GM12875 (cell line): Measurements from ENCODE around the gene DNAH8.

Experiments used
- H3K4me3 ChIP-seq: one replicate; pipeline ENCODE4 v1.5.1; 2011; ENCODE audit warnings: low read depth, low read length, control low read depth
- TF ChIP-seq, protein P1 (sequence below): IDR thresholded peaks from 2 replicates; pipeline ENCODE4 v1.5.1; 2011; ENCODE audit warnings: low read depth, mild to moderate bottlenecking, control low read depth, inconsistent platforms, low read length, moderate library complexity, borderline replicate concordance; ENCODE audit not compliant: insufficient read depth

Gene DNAH8

DNA sequence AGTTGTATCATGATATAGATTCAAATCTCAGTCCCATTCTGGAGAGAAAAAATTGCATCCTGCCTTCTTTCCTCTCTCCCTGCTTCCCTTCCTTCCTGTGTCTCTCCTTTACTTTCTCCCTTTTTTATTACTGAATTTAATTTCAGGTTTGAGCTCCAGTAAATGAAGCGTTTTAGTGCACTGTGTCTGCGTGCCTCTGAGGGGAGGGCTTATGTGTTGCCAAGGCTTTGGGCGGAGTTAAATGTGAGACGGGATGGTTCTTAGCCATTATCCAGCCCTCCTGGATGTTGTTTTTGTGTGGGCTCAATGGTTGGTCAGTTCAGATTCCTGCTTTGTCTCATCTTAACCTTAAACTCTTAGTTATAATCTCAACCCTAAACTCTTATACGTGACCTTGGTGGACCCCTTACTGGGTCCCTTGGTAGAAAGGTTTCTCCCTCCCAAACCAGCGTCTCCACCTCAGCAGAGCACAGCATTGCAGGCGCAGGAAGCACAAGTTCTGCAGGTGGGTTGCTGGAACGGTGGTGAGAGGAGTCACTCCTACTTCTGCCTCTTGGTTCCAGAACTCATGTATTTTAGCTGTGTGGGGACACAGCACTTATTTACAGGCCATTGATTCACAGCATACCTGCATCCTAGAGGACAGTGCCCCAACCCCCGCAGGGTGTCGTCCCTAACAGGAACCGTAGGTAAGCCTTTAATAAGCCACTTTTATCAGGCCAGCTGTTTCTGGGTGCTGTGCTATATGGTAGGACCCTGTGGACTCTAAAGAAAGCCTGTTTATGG, 68.5 kb downstream of the DNAH8 start:
- TF ChIP-seq, protein P1, sequence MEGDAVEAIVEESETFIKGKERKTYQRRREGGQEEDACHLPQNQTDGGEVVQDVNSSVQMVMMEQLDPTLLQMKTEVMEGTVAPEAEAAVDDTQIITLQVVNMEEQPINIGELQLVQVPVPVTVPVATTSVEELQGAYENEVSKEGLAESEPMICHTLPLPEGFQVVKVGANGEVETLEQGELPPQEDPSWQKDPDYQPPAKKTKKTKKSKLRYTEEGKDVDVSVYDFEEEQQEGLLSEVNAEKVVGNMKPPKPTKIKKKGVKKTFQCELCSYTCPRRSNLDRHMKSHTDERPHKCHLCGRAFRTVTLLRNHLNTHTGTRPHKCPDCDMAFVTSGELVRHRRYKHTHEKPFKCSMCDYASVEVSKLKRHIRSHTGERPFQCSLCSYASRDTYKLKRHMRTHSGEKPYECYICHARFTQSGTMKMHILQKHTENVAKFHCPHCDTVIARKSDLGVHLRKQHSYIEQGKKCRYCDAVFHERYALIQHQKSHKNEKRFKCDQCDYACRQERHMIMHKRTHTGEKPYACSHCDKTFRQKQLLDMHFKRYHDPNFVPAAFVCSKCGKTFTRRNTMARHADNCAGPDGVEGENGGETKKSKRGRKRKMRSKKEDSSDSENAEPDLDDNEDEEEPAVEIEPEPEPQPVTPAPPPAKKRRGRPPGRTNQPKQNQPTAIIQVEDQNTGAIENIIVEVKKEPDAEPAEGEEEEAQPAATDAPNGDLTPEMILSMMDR = no peak

DNA sequence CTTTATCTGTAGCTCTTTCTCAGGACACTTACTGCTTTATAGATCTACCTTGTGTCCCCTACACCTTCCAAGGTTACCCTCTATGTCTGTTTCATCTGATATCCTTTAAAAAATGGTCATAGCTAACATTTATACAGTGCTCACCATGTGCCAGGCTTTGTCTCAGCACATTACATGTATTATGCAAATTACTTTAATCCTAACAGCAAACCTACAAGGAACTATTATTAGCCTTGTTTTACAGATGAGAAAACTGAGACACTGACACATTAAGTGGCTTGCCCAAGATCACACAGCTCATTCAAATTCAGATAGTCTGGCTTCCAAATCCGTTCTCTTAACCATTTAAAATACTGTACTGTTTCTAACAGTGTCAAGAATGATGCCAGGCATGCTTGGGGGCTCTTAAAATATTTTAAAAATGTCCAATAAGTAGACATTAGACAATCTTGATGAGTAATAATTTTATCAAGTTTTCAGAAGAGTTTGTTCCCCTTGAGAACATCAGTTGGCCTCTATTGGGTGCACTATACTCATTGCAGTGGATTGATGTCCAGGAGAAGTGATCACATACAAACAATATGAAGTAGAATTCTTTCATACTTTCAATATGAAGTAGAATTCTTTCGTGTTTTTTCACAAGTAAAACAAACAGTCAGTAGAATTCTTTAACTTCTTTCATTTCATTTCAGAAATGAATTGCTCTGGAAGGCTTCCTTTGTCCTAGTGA, 69.6 kb downstream of the DNAH8 start:
- TF ChIP-seq, protein P1 = no peak
- no peak overlapping the region for H3K4me3 ChIP-seq

More for the DNA sequence above, 68.5 kb downstream of the DNAH8 start:
- H3K4me3 ChIP-seq = no peak overlapping the region

DNA sequence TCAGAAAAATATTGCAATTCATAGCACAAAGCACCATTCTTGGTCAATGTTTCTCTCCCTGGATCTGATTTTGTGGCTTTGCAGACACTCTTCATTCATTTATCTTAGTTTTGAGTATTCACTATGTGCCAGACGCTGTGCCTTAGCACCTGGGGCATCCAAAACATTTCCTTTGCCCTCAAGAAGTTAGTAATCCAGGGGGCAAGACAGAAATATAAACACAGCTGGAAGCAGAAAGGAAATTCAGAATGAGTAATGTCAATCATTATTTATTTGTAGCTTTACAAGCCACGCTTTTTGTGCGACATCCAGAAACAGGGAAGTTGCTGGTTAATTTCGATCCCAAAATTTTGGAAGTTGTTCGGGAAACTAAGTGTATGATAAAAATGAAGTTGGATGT, 71.4 kb downstream of the DNAH8 start:
- no peak overlapping the region for H3K4me3 ChIP-seq
- TF ChIP-seq, protein P1 = no peak

DNA sequence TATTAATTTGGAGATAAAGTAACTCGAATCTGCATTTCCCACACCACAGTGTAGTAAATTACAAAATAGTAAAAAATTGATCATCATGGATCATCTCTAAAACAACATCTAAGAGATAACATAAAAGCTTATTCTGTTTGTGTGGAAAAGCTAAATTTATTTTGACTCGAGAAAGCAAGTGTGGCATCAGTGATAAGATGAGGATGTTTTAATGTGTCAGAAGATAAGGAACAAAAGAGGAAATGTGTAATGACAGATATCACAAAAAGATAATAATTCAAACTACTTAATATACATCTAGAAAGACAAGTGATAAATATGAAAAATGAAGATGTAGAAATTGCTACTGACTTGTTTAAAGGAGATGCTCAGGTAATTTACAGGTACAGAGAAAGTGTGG, 74.1 kb downstream of the DNAH8 start:
- TF ChIP-seq, protein P1 = no peak
- H3K4me3 ChIP-seq = no peak overlapping the region

DNA sequence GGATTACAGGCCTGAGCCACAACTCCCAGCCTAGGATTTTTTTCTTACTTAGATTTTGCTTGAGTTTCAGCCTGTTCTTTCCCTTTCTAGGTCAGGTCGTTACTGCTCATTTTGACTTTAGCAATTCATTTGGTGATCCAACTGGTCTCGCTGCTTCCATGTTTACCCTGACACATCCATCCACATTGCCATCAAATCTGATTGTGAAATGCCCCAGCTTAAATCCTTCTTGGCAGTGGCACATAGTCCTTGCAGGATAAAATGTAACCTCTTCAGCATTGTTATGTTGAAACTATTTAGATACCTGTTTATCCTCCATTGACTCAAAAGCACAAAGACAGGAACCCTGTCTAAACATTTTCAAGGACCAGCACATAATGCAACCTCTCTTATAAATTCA, 77.2 kb downstream of the DNAH8 start:
- TF ChIP-seq, protein P1 = no peak

DNA sequence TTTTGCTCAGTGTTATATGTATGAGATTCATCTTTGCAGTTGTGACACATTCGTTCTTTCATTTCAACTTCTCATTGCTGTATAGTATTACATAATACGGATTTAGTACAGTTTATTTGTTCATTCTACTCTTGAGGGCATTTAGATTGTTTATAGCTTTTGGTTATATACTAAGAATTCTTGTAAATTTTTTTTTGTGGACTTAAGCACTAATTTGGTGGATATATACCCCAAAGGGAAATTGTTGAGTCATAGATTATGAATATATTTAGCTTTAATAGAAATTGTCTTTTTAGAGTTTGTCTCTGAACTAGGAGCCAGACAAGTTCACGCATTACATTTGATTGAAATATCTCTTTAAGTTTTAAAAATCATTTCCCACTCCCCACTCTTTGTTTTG, 79.6 kb downstream of the DNAH8 start:
- H3K4me3 ChIP-seq = no peak overlapping the region
- TF ChIP-seq, protein P1 = no peak

More for the DNA sequence above, 77.2 kb downstream of the DNAH8 start:
- no peak overlapping the region for H3K4me3 ChIP-seq
